ENCODE data around the gene ITFG1. TPM values are rescaled to one million over a fixed set of nuclear protein-coding genes. Genes with fewer than 3 reads are reported as not detected.

ITFG1 gene
- total and polyA plus RNA-seq, 2 of the 13 experiments (the other 11 are each of a cell fraction or from before 2014, with no cell fraction given): 74.5 to 150 TPM

- TF ChIP-seq HMGXB4 (CRISPR knock-in tag; IDR thresholded peaks at IDR 0.05; ENCODE audit: borderline replicate concordance in 1 of 2, low read depth in 1 of 2) (peak; percentile 62 to 88; a peak in 3 of 4 replicates), ZNF281 (CRISPR knock-in tag; IDR thresholded peaks at IDR 0.05; ENCODE audit: borderline replicate concordance) (no peak), CSRNP1 (CRISPR knock-in tag; IDR thresholded peaks at IDR 0.05) (peak; percentile 80; the same call in 1 of the 2 replicates), ZNF143 (CRISPR knock-in tag; IDR thresholded peaks at IDR 0.05) (no peak), NR2F6 (IDR thresholded peaks at IDR 0.05) (no peak), NR2F6 (CRISPR knock-in tag; IDR thresholded peaks at IDR 0.05) (no peak), CC2D1A (CRISPR knock-in tag; IDR thresholded peaks at IDR 0.05) (no peak), ZNF256 (CRISPR knock-in tag; conservative IDR thresholded peaks at IDR 0.05) (peak; percentile 86), GPN1 (CRISPR knock-in tag; IDR thresholded peaks at IDR 0.05; ENCODE audit: borderline replicate concordance) (0 out of 2 replicates have a peak, but pooled peaks have one; percentile 14), BRD4 (CRISPR knock-in tag; IDR thresholded peaks at IDR 0.05) (peak; percentile 89), TMF1 (CRISPR knock-in tag; IDR thresholded peaks at IDR 0.05; ENCODE audit: low read depth) (no peak; the same call in 1 of the 2 replicates), ZNF556 (CRISPR knock-in tag; IDR thresholded peaks at IDR 0.05; ENCODE audit: borderline replicate concordance) (peak; percentile 84; the same call in 1 of the 2 replicates), PAXIP1 (CRISPR knock-in tag; conservative IDR thresholded peaks at IDR 0.05) (peak; percentile 35; the same call in 1 of the 2 replicates), GLI4 (CRISPR knock-in tag; IDR thresholded peaks at IDR 0.05; ENCODE audit: borderline replicate concordance) (no peak), ARNT (IDR thresholded peaks at IDR 0.05) (no peak), PCBP2 (optimal IDR thresholded peaks at IDR 0.05; ENCODE audit: low read depth, low read length, poor library complexity, severe bottlenecking) (no peak), ZNF20 (CRISPR knock-in tag; IDR thresholded peaks at IDR 0.05) (no peak), SRY (CRISPR knock-in tag; IDR thresholded peaks at IDR 0.05) (peak; percentile 88), JUNB (CRISPR knock-in tag; IDR thresholded peaks at IDR 0.05; ENCODE audit: borderline replicate concordance) (no peak)
Observed at GRCh38 chr16:47460711-47461597, at the start of gene ITFG1, which contains the start of gene PHKB (continued).

Measured in HepG2 (cell line).